GM23338 (cell line): ENCODE results near the gene RUNX1. TPM values are rescaled to one million over a fixed set of nuclear protein-coding genes. Genes with fewer than 3 reads are reported as not detected.

Experiments used
- ATAC-seq: fragments of 200-7000 bp; cut with Tn5 transposase; 3 replicates; pipeline ENCODE4 v1.9.1; 2020
- DNase-seq: peaks from one replicate; pipeline ENCODE4 v3.0.0-alpha.2; 2015; ENCODE audit warnings: low spot score
- H2AFZ ChIP-seq: fragments of 200-600 bp; sonication (generic); 2 replicates; pipeline ENCODE4 v1.8.0; 2016; ENCODE audit warnings: antibody characterized with exemption, mild to moderate bottlenecking, moderate library complexity
- H3F3A ChIP-seq: fragments of 200-600 bp; sonication (generic); replicated peaks from 2 replicates; pipeline ENCODE4 v1.8.0; 2017; ENCODE audit warnings: antibody characterized with exemption, mixed run types, low read depth
- H3K27ac ChIP-seq: fragments of 200-600 bp; sonication (generic); 2 replicates; pipeline ENCODE4 v1.6.1; 2016; ENCODE audit warnings: low read depth
- H3K27me3 ChIP-seq: fragments of 200-600 bp; sonication (generic); 2 replicates; pipeline ENCODE4 v1.8.0; 2016; ENCODE audit warnings: mild to moderate bottlenecking, mixed run types, moderate library complexity; ENCODE audit not compliant: insufficient read depth
- H3K36me3 ChIP-seq: fragments of 200-600 bp; sonication (generic); 2 replicates; pipeline ENCODE4 v1.8.0; 2016; ENCODE audit warnings: mild to moderate bottlenecking; ENCODE audit not compliant: insufficient read depth
- H3K4me1 ChIP-seq: fragments of 200-600 bp; sonication (generic); 2 replicates; pipeline ENCODE4 v1.8.0; 2016; ENCODE audit warnings: mild to moderate bottlenecking, moderate library complexity; ENCODE audit not compliant: insufficient read depth
- H3K4me2 ChIP-seq: fragments of 200-600 bp; sonication (generic); 2 replicates; pipeline ENCODE4 v1.7.1; 2017; ENCODE audit warnings: mixed run types
- H3K4me3 ChIP-seq: fragments of 200-600 bp; sonication (generic); 2 replicates; pipeline ENCODE4 v1.6.1; 2016; ENCODE audit warnings: mixed run types
- H3K79me2 ChIP-seq: fragments of 200-600 bp; sonication (generic); replicated peaks from 2 replicates; pipeline ENCODE4 v1.8.0; 2017; ENCODE audit warnings: mild to moderate bottlenecking; ENCODE audit not compliant: insufficient read depth
- H3K9me2 ChIP-seq: fragments of 200-600 bp; sonication (generic); 2 replicates; pipeline ENCODE4 v1.8.0; 2017; ENCODE audit not compliant: insufficient read depth
- H4K20me1 ChIP-seq: fragments of 200-600 bp; sonication (generic); replicated peaks from 2 replicates; pipeline ENCODE4 v1.8.0; 2017; ENCODE audit warnings: mild to moderate bottlenecking; ENCODE audit not compliant: insufficient read depth
- H3K27ac Mint-ChIP-seq: 2 replicates; pipeline ENCODE4 v1.8.0; 2020; ENCODE audit warnings: inconsistent platforms, mild to moderate bottlenecking, moderate library complexity, mixed read lengths
- H3K27me3 Mint-ChIP-seq: 3 replicates; pipeline ENCODE4 v1.8.0; 2022; ENCODE audit warnings: low read depth, mild to moderate bottlenecking, moderate library complexity, mixed read lengths, inconsistent platforms; ENCODE audit not compliant: insufficient read depth, poor library complexity
- H3K36me3 Mint-ChIP-seq: 3 replicates; pipeline ENCODE4 v1.8.0; 2021; ENCODE audit warnings: low read depth, mild to moderate bottlenecking, inconsistent platforms, moderate library complexity, mixed read lengths
- H3K4me1 Mint-ChIP-seq: 3 replicates; pipeline ENCODE4 v1.8.0; 2020; ENCODE audit warnings: mild to moderate bottlenecking, inconsistent platforms, mixed read lengths
- H3K4me3 Mint-ChIP-seq: 3 replicates; pipeline ENCODE4 v1.8.0; 2021; ENCODE audit warnings: moderate library complexity, mild to moderate bottlenecking, inconsistent platforms, mixed read lengths
- H3K9me3 Mint-ChIP-seq: 3 replicates; pipeline ENCODE4 v1.8.0; 2020; ENCODE audit warnings: moderate library complexity, mild to moderate bottlenecking, inconsistent platforms, mixed read lengths
- CREB1 ChIP-seq: fragments of 250-450 bp; sonication (Bioruptor Pico); IDR thresholded peaks from 2 replicates; pipeline ENCODE4 v1.5.0; 2020; ENCODE audit warnings: low read depth, mild to moderate bottlenecking, moderate library complexity
- EZH2 ChIP-seq: fragments of 200-600 bp; sonication (generic); IDR thresholded peaks from one replicate; pipeline ENCODE4 v1.8.0; 2017; ENCODE audit warnings: antibody characterized with exemption, mild to moderate bottlenecking, low read depth; ENCODE audit not compliant: unreplicated experiment
- EZH2phosphoT487 ChIP-seq: fragments of 200-600 bp; sonication (generic); IDR thresholded peaks from one replicate; pipeline ENCODE4 v1.8.1; 2018; ENCODE audit warnings: antibody characterized with exemption; ENCODE audit not compliant: unreplicated experiment
- JUNB ChIP-seq: IDR thresholded peaks from one replicate; pipeline ENCODE4 v1.6.1; 2016; ENCODE audit warnings: antibody characterized with exemption; ENCODE audit not compliant: unreplicated experiment
- NANOG ChIP-seq: IDR thresholded peaks from 2 replicates; pipeline ENCODE4 v1.6.1; 2016; ENCODE audit warnings: antibody characterized with exemption, borderline replicate concordance
- POLR2AphosphoS5 ChIP-seq: IDR thresholded peaks from 2 replicates; pipeline ENCODE4 v1.6.1; 2016; ENCODE audit warnings: antibody characterized with exemption, low read depth
- STAT1 ChIP-seq: IDR thresholded peaks from one replicate; pipeline ENCODE4 v1.6.1; 2016; ENCODE audit warnings: antibody characterized with exemption; ENCODE audit not compliant: unreplicated experiment
- ZNF114 ChIP-seq: fragments of 250-450 bp; sonication (Bioruptor Pico); IDR thresholded peaks from 2 replicates; pipeline ENCODE4 v1.5.0; 2020; ENCODE audit warnings: mild to moderate bottlenecking, moderate library complexity
- ZNF331 ChIP-seq: fragments of 250-450 bp; sonication (Bioruptor Pico); IDR thresholded peaks from 2 replicates; pipeline ENCODE4 v1.5.0; 2020; ENCODE audit warnings: low read depth, mild to moderate bottlenecking, moderate library complexity
- polyA plus RNA-seq: library from polyadenylated mRNA; unstranded; fragments of >200 nt; fragmentation: Nextera tagmentation; extraction: Ambion mirVana; gene quantifications from 2 replicates; pipeline ENCODE4 v1.2.1, GENCODE V29; 2016
- total RNA-seq: library from RNA; depleted of rRNA; stranded (reverse); fragments of >200 nt; shearing (Covaris generic); gene quantifications from 2 replicates; pipeline ENCODE4 v1.2.3, GENCODE V29; 2014
- TF ChIP-seq, protein P1 (sequence below): IDR thresholded peaks from 2 replicates; pipeline ENCODE4 v1.6.1; 2016; ENCODE audit warnings: antibody characterized with exemption
- TF ChIP-seq, protein P2 (sequence below): fragments of 250-450 bp; sonication (Bioruptor Pico); IDR thresholded peaks from 2 replicates; pipeline ENCODE4 v1.5.0; 2020; ENCODE audit warnings: mild to moderate bottlenecking, moderate library complexity
- TF ChIP-seq, protein P3 (sequence below), 2 experiments: fragments of 200-600 bp in 1 of 2; sonication (generic) in 1 of 2; conservative IDR thresholded peaks; 2 replicates each; pipeline versions ENCODE4 v1.5.1 to v1.6.1; 2016 to 2017; ENCODE audit warnings: antibody characterized with exemption in 2 of 2, low read depth in 2 of 2, mild to moderate bottlenecking in 2 of 2, moderate library complexity in 1 of 2
- TF ChIP-seq, protein P4 (sequence below): IDR thresholded peaks from one replicate; pipeline ENCODE4 v1.6.1; 2018; ENCODE audit warnings: antibody characterized with exemption; ENCODE audit not compliant: unreplicated experiment

The RUNX1 gene
- total and polyA plus RNA-seq, 2 experiments from 2014 or later: 0.29 to 1.1 TPM

DNA sequence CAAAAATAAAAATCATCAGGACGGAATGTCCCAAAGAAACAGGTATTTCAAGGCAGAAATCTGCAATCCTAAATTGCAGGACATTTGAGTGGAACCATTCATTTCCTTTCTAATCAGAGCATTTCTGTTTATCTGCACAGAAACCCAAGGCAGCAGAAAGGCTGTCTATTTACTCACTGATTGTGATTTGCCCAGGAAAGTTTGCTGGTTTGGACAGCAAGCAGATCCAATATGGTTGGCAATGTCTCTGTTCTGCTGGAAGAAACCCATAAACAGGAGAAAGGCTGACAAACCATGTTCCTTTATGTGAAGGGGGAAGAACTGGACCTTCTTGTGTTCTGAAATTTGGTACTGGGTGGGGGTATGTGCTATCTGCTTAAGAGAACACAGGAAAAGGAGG lies 260.2 kb downstream of the RUNX1 start:
- Histone ChIP-seq H3F3A (no peaks in the 10 kb centered on the region), H4K20me1 (no peaks in the 10 kb centered on the region), H3K27ac (no peak overlapping the region), H3K27me3 (no peaks in the 10 kb centered on the region), H3K4me1 (no peaks in the 10 kb centered on the region), H3K4me2 (no peak overlapping the region), H2AFZ (no peak overlapping the region), H3K9me2 (peaks cover 9% of the 10 kb centered on the region; the same call in 1 of the 2 replicates), H3K79me2 (no peaks in the 10 kb centered on the region), H3K36me3 (no peaks in the 10 kb centered on the region), H3K4me3 (no peak overlapping the region)
- no peaks in the 10 kb centered on the region for H3K36me3 Mint-ChIP-seq
- no peak overlapping the region for H3K4me3 Mint-ChIP-seq
- ATAC-seq (no peak), DNase-seq (no peak)
- H3K27ac Mint-ChIP-seq: no peak overlapping the region
- TF ChIP-seq STAT1 (no peak), ZNF331 (no peak), JUNB (no peak), ZNF114 (CRISPR knock-in tag) (no peak), NANOG (no peak), EZH2 (no peak), POLR2AphosphoS5 (no peak), CREB1 (CRISPR knock-in tag) (no peak), EZH2phosphoT487 (no peak)
- TF ChIP-seq, protein P1, sequence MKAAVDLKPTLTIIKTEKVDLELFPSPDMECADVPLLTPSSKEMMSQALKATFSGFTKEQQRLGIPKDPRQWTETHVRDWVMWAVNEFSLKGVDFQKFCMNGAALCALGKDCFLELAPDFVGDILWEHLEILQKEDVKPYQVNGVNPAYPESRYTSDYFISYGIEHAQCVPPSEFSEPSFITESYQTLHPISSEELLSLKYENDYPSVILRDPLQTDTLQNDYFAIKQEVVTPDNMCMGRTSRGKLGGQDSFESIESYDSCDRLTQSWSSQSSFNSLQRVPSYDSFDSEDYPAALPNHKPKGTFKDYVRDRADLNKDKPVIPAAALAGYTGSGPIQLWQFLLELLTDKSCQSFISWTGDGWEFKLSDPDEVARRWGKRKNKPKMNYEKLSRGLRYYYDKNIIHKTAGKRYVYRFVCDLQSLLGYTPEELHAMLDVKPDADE: no peak
- TF ChIP-seq, protein P2, sequence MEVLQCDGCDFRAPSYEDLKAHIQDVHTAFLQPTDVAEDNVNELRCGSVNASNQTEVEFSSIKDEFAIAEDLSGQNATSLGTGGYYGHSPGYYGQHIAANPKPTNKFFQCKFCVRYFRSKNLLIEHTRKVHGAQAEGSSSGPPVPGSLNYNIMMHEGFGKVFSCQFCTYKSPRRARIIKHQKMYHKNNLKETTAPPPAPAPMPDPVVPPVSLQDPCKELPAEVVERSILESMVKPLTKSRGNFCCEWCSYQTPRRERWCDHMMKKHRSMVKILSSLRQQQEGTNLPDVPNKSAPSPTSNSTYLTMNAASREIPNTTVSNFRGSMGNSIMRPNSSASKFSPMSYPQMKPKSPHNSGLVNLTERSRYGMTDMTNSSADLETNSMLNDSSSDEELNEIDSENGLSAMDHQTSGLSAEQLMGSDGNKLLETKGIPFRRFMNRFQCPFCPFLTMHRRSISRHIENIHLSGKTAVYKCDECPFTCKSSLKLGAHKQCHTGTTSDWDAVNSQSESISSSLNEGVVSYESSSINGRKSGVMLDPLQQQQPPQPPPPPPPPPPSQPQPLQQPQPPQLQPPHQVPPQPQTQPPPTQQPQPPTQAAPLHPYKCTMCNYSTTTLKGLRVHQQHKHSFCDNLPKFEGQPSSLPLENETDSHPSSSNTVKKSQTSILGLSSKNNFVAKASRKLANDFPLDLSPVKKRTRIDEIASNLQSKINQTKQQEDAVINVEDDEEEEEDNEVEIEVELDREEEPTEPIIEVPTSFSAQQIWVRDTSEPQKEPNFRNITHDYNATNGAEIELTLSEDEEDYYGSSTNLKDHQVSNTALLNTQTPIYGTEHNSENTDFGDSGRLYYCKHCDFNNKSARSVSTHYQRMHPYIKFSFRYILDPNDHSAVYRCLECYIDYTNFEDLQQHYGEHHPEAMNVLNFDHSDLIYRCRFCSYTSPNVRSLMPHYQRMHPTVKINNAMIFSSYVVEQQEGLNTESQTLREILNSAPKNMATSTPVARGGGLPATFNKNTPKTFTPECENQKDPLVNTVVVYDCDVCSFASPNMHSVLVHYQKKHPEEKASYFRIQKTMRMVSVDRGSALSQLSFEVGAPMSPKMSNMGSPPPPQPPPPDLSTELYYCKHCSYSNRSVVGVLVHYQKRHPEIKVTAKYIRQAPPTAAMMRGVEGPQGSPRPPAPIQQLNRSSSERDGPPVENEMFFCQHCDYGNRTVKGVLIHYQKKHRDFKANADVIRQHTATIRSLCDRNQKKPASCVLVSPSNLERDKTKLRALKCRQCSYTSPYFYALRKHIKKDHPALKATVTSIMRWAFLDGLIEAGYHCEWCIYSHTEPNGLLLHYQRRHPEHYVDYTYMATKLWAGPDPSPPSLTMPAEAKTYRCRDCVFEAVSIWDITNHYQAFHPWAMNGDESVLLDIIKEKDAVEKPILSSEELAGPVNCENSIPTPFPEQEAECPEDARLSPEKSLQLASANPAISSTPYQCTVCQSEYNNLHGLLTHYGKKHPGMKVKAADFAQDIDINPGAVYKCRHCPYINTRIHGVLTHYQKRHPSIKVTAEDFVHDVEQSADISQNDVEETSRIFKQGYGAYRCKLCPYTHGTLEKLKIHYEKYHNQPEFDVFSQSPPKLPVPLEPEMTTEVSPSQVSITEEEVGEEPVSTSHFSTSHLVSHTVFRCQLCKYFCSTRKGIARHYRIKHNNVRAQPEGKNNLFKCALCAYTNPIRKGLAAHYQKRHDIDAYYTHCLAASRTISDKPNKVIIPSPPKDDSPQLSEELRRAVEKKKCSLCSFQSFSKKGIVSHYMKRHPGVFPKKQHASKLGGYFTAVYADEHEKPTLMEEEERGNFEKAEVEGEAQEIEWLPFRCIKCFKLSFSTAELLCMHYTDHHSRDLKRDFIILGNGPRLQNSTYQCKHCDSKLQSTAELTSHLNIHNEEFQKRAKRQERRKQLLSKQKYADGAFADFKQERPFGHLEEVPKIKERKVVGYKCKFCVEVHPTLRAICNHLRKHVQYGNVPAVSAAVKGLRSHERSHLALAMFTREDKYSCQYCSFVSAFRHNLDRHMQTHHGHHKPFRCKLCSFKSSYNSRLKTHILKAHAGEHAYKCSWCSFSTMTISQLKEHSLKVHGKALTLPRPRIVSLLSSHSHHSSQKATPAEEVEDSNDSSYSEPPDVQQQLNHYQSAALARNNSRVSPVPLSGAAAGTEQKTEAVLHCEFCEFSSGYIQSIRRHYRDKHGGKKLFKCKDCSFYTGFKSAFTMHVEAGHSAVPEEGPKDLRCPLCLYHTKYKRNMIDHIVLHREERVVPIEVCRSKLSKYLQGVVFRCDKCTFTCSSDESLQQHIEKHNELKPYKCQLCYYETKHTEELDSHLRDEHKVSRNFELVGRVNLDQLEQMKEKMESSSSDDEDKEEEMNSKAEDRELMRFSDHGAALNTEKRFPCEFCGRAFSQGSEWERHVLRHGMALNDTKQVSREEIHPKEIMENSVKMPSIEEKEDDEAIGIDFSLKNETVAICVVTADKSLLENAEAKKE (CRISPR knock-in tag): no peak
- TF ChIP-seq, protein P3, sequence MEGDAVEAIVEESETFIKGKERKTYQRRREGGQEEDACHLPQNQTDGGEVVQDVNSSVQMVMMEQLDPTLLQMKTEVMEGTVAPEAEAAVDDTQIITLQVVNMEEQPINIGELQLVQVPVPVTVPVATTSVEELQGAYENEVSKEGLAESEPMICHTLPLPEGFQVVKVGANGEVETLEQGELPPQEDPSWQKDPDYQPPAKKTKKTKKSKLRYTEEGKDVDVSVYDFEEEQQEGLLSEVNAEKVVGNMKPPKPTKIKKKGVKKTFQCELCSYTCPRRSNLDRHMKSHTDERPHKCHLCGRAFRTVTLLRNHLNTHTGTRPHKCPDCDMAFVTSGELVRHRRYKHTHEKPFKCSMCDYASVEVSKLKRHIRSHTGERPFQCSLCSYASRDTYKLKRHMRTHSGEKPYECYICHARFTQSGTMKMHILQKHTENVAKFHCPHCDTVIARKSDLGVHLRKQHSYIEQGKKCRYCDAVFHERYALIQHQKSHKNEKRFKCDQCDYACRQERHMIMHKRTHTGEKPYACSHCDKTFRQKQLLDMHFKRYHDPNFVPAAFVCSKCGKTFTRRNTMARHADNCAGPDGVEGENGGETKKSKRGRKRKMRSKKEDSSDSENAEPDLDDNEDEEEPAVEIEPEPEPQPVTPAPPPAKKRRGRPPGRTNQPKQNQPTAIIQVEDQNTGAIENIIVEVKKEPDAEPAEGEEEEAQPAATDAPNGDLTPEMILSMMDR (conservative IDR thresholded peaks at IDR 0.05; ENCODE audit: low read depth in 2 of 2): no peak
- TF ChIP-seq, protein P4, sequence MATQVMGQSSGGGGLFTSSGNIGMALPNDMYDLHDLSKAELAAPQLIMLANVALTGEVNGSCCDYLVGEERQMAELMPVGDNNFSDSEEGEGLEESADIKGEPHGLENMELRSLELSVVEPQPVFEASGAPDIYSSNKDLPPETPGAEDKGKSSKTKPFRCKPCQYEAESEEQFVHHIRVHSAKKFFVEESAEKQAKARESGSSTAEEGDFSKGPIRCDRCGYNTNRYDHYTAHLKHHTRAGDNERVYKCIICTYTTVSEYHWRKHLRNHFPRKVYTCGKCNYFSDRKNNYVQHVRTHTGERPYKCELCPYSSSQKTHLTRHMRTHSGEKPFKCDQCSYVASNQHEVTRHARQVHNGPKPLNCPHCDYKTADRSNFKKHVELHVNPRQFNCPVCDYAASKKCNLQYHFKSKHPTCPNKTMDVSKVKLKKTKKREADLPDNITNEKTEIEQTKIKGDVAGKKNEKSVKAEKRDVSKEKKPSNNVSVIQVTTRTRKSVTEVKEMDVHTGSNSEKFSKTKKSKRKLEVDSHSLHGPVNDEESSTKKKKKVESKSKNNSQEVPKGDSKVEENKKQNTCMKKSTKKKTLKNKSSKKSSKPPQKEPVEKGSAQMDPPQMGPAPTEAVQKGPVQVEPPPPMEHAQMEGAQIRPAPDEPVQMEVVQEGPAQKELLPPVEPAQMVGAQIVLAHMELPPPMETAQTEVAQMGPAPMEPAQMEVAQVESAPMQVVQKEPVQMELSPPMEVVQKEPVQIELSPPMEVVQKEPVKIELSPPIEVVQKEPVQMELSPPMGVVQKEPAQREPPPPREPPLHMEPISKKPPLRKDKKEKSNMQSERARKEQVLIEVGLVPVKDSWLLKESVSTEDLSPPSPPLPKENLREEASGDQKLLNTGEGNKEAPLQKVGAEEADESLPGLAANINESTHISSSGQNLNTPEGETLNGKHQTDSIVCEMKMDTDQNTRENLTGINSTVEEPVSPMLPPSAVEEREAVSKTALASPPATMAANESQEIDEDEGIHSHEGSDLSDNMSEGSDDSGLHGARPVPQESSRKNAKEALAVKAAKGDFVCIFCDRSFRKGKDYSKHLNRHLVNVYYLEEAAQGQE: no peak
- no peaks in the 10 kb centered on the region for H3K9me3 Mint-ChIP-seq
- H3K4me1 Mint-ChIP-seq: peaks cover 3% of the 10 kb centered on the region; the same call in 1 of the 3 replicates
- peaks cover 2% of the 10 kb centered on the region for H3K27me3 Mint-ChIP-seq
